HepG2 (cell line): Measurements from ENCODE around the gene MVK. TPM values are rescaled to one million over a fixed set of nuclear protein-coding genes. Genes with fewer than 3 reads are reported as not detected.

ENCODE experiments used
- ATAC-seq: fragments of 200-7000 bp; cut with Tn5 transposase; 3 replicates; pipeline ENCODE4 v1.9.1; 2020; ENCODE audit warnings: mild to moderate bottlenecking, moderate library complexity
- BruUV-seq: library from RNA; stranded (reverse); fragments of 400-500 nt; replicated peaks from 2 replicates; lab custom pipeline; 2021; lab: Mats Ljungman, UMichigan
- CTCF ChIA-PET: fragments of 300-600 bp; formaldehyde crosslinking; extraction: SDS; loops from one replicate; lab custom pipeline; 2021; ENCODE audit warnings: low total read pairs, inconsistent platforms, low intra/inter-chr PET ratio; lab: Yijun Ruan, JAX
- POLR2A ChIA-PET: fragments of 350-600 bp; sonication (Branson Sonifier 250); formaldehyde crosslinking; loops from one replicate; lab custom pipeline; 2020; ENCODE audit warnings: antibody characterized with exemption, inconsistent platforms; lab: Yijun Ruan, JAX
- DNase-seq: peaks from one replicate; pipeline ENCODE4 v3.0.0-alpha.2; 2015; ENCODE audit warnings: low spot score
- FAIRE-seq: peaks from 3 replicates; lab custom pipeline; 2011; peaks lifted over from hg19 to GRCh38; lab: Jason Lieb, UNC
- H2AFZ ChIP-seq: one replicate; pipeline ENCODE4 v1.6.1; 2011; ENCODE audit warnings: low read length, inconsistent platforms
- H3K27ac ChIP-seq: fragments of 300-600 bp; 3 replicates; pipeline ENCODE4 v1.8.0; 2011; ENCODE audit warnings: mixed run types, mild to moderate bottlenecking, mixed read lengths, low read length, inconsistent platforms; ENCODE audit not compliant: insufficient read depth; ENCODE audit errors: extremely low read length
- H3K27me3 ChIP-seq, 2 experiments: fragments of 200-600 bp in 1 of 2; 2 replicates in 1 of 2; 3 replicates in 1 of 2; pipeline versions ENCODE4 v1.6.0 to v1.8.0; 2011; ENCODE audit warnings: low read length in 2 of 2, mild to moderate bottlenecking in 2 of 2, moderate library complexity in 2 of 2, inconsistent platforms in 1 of 2; ENCODE audit not compliant: insufficient read depth in 2 of 2, control insufficient read depth in 1 of 2
- H3K36me3 ChIP-seq, 2 experiments: fragments of 200-600 bp in 1 of 2; replicated peaks in 1 of 2; 2 replicates in 1 of 2; 3 replicates in 1 of 2; pipeline versions ENCODE4 v1.5.1 to v1.8.0; 2011; ENCODE audit warnings: low read length in 2 of 2, inconsistent platforms in 1 of 2; ENCODE audit not compliant: insufficient read depth in 2 of 2, control insufficient read depth in 1 of 2
- H3K4me1 ChIP-seq: 2 replicates; pipeline ENCODE4 v1.5.1; 2012; ENCODE audit warnings: low read length, inconsistent platforms; ENCODE audit not compliant: insufficient read depth
- H3K4me2 ChIP-seq: 2 replicates; pipeline ENCODE4 v1.6.0; 2011; ENCODE audit warnings: low read depth, low read length, inconsistent platforms
- H3K4me3 ChIP-seq, 3 experiments: fragments of 200-600 bp in 1 of 3; sonication (generic), shearing (Covaris generic) in 1 of 3; replicated peaks in 1 of 3; 2 replicates each; pipeline ENCODE4 v1.5.1; 2011 to 2016; ENCODE audit warnings: low read length in 3 of 3, inconsistent platforms in 2 of 3, low read depth in 2 of 3, mild to moderate bottlenecking in 2 of 3, control low read depth in 1 of 3, mixed read lengths in 1 of 3; ENCODE audit not compliant: insufficient read depth in 1 of 3
- H3K79me2 ChIP-seq: one replicate; pipeline ENCODE4 v1.6.1; 2011; ENCODE audit warnings: low read length, inconsistent platforms; ENCODE audit not compliant: insufficient read depth
- H3K9ac ChIP-seq: 2 replicates; pipeline ENCODE4 v1.6.0; 2011; ENCODE audit warnings: mild to moderate bottlenecking, low read depth, low read length, inconsistent platforms; ENCODE audit not compliant: insufficient read depth
- H3K9me3 ChIP-seq: 2 replicates; pipeline ENCODE4 v1.5.1; 2012; ENCODE audit warnings: mild to moderate bottlenecking, low read length
- H4K20me1 ChIP-seq: 2 replicates; pipeline ENCODE4 v1.6.0; 2011; ENCODE audit warnings: inconsistent platforms, mild to moderate bottlenecking, low read length, moderate library complexity; ENCODE audit not compliant: insufficient read depth
- ARID2 ChIP-seq: sonication (generic); formaldehyde crosslinking; IDR thresholded peaks from 2 replicates; pipeline ENCODE4 v1.8.1; 2022; ENCODE audit warnings: mild to moderate bottlenecking, missing genetic modification reagents, borderline replicate concordance
- HMGXB3 ChIP-seq: sonication (generic); formaldehyde crosslinking; IDR thresholded peaks from 2 replicates; pipeline ENCODE4 v1.4.0; 2020; ENCODE audit warnings: missing genetic modification reagents, borderline replicate concordance
- HOXA7 ChIP-seq: sonication (generic); formaldehyde crosslinking; IDR thresholded peaks from 2 replicates; pipeline ENCODE4 v1.8.1; 2022; ENCODE audit warnings: mild to moderate bottlenecking, missing genetic modification reagents, moderate library complexity
- JDP2 ChIP-seq: sonication (generic); formaldehyde crosslinking; IDR thresholded peaks from 2 replicates; pipeline ENCODE4 v1.8.1; 2022; ENCODE audit warnings: missing genetic modification reagents, borderline replicate concordance
- MYNN ChIP-seq: sonication (generic); formaldehyde crosslinking; IDR thresholded peaks from 2 replicates; pipeline ENCODE4 v1.4.0; 2020; ENCODE audit warnings: mild to moderate bottlenecking, low read depth, missing genetic modification reagents
- PTBP1 ChIP-seq: fragments of 200-400 bp; formaldehyde crosslinking; IDR thresholded peaks from 2 replicates; pipeline ENCODE4 v1.6.1; 2018; ENCODE audit warnings: low read length, low read depth; ENCODE audit not compliant: poor library complexity, severe bottlenecking
- SAFB2 ChIP-seq: sonication (generic); formaldehyde crosslinking; IDR thresholded peaks from 2 replicates; pipeline ENCODE4 v1.5.1; 2020; ENCODE audit warnings: missing genetic modification reagents, low read depth, mild to moderate bottlenecking, borderline replicate concordance
- SATB2 ChIP-seq: sonication (generic); formaldehyde crosslinking; IDR thresholded peaks from 2 replicates; pipeline ENCODE4 v1.5.0; 2020; ENCODE audit warnings: missing genetic modification reagents
- TBX2 ChIP-seq: sonication (generic); formaldehyde crosslinking; IDR thresholded peaks from 2 replicates; pipeline ENCODE4 v1.5.0; 2020; ENCODE audit warnings: missing genetic modification reagents, mild to moderate bottlenecking, borderline replicate concordance
- ZNF484 ChIP-seq: sonication (generic); formaldehyde crosslinking; IDR thresholded peaks from 2 replicates; pipeline ENCODE4 v1.5.1; 2020; ENCODE audit warnings: mild to moderate bottlenecking, low read depth, missing genetic modification reagents, borderline replicate concordance
- ZNF546 ChIP-seq: sonication (generic); formaldehyde crosslinking; conservative IDR thresholded peaks from 2 replicates; pipeline ENCODE4 v1.8.1; 2023; ENCODE audit warnings: mild to moderate bottlenecking, missing genetic modification reagents
- ZNF558 ChIP-seq: sonication (generic); formaldehyde crosslinking; IDR thresholded peaks from 2 replicates; pipeline ENCODE4 v1.9.0; 2022; ENCODE audit warnings: mild to moderate bottlenecking, missing genetic modification reagents, borderline replicate concordance
- whole genome bisulfite sequencing: methylation state at CpG from one replicate; pipeline ENCODE4 v1.1.6; 2017; ENCODE audit warnings: low lambda C conversion rate; 5-methylcytosine and 5-hydroxymethylcytosine counted together
- in situ Hi-C: cut with HindIII; loops from 2 replicates; pipeline ENCODE4 v1.10.0; 2017; ENCODE audit warnings: low pct_unique_long_range_greater_than_20kb; ENCODE audit not compliant: extremely low pct_ligation_motif_present
- intact Hi-C: fragments of 100-400 bp; cut with micrococcal nuclease; formaldehyde crosslinking; loops from one replicate; pipeline ENCODE4 v1.10.0; 2022; ENCODE audit not compliant: unreplicated experiment
- polyA plus RNA-seq, 8 experiments: library from polyadenylated mRNA; depleted of rRNA in 3 of 8; stranded (reverse) in 7 of 8; unstranded in 1 of 8; fragments of >200 nt; fragmentation: Illumina TruSeq in 4 of 8; extraction: Trizol in 4 of 8; gene quantifications; 2 replicates each; pipeline versions ENCODE4 v1.2.1 to v1.2.3, GENCODE V29; 2011 to 2016; ENCODE audit warnings: low read depth in 4 of 8, missing spikeins in 1 of 8, mixed read lengths in 1 of 8; ENCODE audit not compliant: insufficient read depth in 1 of 8
- total RNA-seq, 5 experiments: library from RNA; depleted of rRNA; stranded (reverse); fragments of >200 nt; fragmentation: Illumina TruSeq; extraction: Trizol; gene quantifications; 2 replicates each; pipeline ENCODE4 v1.2.3, GENCODE V29; 2016; ENCODE audit warnings: low read depth in 1 of 5
- TF ChIP-seq, protein P1 (sequence below): sonication (generic); formaldehyde crosslinking; IDR thresholded peaks from 2 replicates; pipeline ENCODE4 v1.5.1; 2020; ENCODE audit warnings: missing genetic modification reagents, mild to moderate bottlenecking, borderline replicate concordance

Gene MVK
- total and polyA plus RNA-seq, 2 of the 13 experiments (the other 11 are each of a cell fraction or from before 2014, with no cell fraction given), result 11.6 to 66.9 TPM

- DNase-seq, result no peak
- H4K20me1 ChIP-seq, result no peaks in the 10 kb centered on the region
- POLR2A ChIA-PET, result no interaction called here
- H3K4me2 ChIP-seq, result 0 out of 2 replicates have a peak overlapping the region, but pooled peaks have one; percentile 37
- no peaks in the 10 kb centered on the region for H3K36me3 ChIP-seq
- intact Hi-C loops (no loop called here), in situ Hi-C loops (no loop called here)
- H3K27me3 ChIP-seq, result peaks cover 11 to 58% of the 10 kb centered on the region in 2 experiments
- H3K27ac ChIP-seq, result no peak overlapping the region
- no peak overlapping the region for H2AFZ ChIP-seq
- TF ChIP-seq ZNF484 (CRISPR knock-in tag) (no peak), MYNN (no peak), JDP2 (CRISPR knock-in tag) (no peak), ZNF558 (CRISPR knock-in tag) (no peak), ARID2 (CRISPR knock-in tag) (no peak), PTBP1 (no peak), HOXA7 (CRISPR knock-in tag) (no peak), SAFB2 (CRISPR knock-in tag) (no peak), SATB2 (CRISPR knock-in tag) (no peak)
- no peak overlapping the region for H3K9ac ChIP-seq
- BruUV-seq, result no TSS peak
- no peaks in the 10 kb centered on the region for H3K79me2 ChIP-seq
- no peaks in the 10 kb centered on the region for H3K9me3 ChIP-seq
- ATAC-seq, result no peak
- no peak for FAIRE-seq
- CTCF ChIA-PET, result no interaction called here
- peaks cover 54% of the 10 kb centered on the region for H3K4me1 ChIP-seq
- 26% methylated on average over 11 of the region's 12 CpGs for WGBS
- no peak overlapping the region for H3K4me3 ChIP-seq
These were observed 23.3 kb upstream of the MVK start for GRCh38 chr12:109550281-109550680.

DNA sequence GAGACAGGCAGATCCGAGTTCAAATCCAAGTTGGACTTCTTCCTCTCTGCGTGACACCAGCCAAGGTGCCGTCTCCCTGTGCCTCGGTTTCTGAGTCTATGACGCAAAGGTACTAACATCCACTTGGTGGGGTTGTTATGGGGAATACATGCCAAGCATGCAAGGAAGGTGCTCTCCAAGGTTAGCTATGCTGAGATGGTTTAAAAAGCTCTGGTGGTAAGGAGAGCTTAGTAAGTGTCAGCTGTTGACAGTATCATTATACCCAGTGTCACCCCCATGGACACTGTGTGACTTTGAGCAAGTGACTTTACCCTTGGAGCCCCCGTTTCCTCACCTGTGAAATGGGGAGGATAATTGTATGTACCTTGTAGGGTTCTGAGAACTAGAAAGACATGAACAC lies 22.5 kb upstream of the MVK start:
- H3K36me3 ChIP-seq, result no peaks in the 10 kb centered on the region
- no peaks in the 10 kb centered on the region for H4K20me1 ChIP-seq
- no peak overlapping the region for H3K27ac ChIP-seq
- no peak overlapping the region for H2AFZ ChIP-seq
- intact Hi-C loops (no loop called here), in situ Hi-C loops (no loop called here)
- no peaks in the 10 kb centered on the region for H3K79me2 ChIP-seq
- no peaks in the 10 kb centered on the region for H3K9me3 ChIP-seq
- no peak for DNase-seq
- H3K27me3 ChIP-seq, result peaks cover 7 to 55% of the 10 kb centered on the region in 2 experiments
- POLR2A ChIA-PET, result no interaction called here
- no peak overlapping the region for H3K4me2 ChIP-seq
- no peak for FAIRE-seq
- CTCF ChIA-PET, result no interaction called here
- ATAC-seq, result no peak
- peaks cover 53% of the 10 kb centered on the region for H3K4me1 ChIP-seq
- 0% methylated on average over 1 of the region's 6 CpGs for WGBS
- no TSS peak for BruUV-seq
- H3K4me3 ChIP-seq, result no peak overlapping the region
- no peak overlapping the region for H3K9ac ChIP-seq
- TF ChIP-seq TBX2 (CRISPR knock-in tag) (no peak), ZNF546 (CRISPR knock-in tag) (no peak), HMGXB3 (no peak)
- TF ChIP-seq, protein P1, sequence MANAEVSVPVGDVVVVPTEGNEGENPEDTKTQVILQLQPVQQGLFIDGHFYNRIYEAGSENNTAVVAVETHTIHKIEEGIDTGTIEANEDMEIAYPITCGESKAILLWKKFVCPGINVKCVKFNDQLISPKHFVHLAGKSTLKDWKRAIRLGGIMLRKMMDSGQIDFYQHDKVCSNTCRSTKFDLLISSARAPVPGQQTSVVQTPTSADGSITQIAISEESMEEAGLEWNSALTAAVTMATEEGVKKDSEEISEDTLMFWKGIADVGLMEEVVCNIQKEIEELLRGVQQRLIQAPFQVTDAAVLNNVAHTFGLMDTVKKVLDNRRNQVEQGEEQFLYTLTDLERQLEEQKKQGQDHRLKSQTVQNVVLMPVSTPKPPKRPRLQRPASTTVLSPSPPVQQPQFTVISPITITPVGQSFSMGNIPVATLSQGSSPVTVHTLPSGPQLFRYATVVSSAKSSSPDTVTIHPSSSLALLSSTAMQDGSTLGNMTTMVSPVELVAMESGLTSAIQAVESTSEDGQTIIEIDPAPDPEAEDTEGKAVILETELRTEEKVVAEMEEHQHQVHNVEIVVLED (CRISPR knock-in tag), result no peak
